ENCODE data around the gene KCNIP4.
"Not testable (repeated sequence)": the region's sequence is repeated elsewhere in the genome, so short reads cannot be mapped to it uniquely, and the experiment has no call there.

The KCNIP4 gene

DNA sequence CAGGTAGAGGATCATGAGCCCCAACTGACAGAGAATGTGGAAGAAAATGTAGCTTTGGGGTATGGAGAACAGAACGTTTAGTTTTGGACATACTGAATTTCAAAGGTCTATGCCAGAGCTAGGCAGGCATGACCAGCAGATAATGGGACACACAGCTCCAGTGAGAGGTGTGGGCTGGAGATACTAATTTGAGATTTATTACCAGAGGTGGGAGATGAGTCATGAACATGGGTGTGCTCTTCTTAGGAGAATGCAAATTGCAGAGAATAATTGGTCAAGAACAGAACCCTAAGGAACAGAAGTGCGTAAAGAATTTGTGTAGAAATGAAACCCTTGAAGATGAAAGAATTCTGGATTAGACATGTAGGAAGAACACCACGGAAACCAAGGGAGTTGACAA is 1123.1 kb downstream of the KCNIP4 start:
- no peak for DNase-seq

GRCh38 chr4:20816287-20816686 is 1132.3 kb downstream of the KCNIP4 start:
- DNase-seq = no peak

- DNase-seq = no peak
Observed at GRCh38 chr4:20813700-20814099, 1134.9 kb downstream of the KCNIP4 start.

DNA sequence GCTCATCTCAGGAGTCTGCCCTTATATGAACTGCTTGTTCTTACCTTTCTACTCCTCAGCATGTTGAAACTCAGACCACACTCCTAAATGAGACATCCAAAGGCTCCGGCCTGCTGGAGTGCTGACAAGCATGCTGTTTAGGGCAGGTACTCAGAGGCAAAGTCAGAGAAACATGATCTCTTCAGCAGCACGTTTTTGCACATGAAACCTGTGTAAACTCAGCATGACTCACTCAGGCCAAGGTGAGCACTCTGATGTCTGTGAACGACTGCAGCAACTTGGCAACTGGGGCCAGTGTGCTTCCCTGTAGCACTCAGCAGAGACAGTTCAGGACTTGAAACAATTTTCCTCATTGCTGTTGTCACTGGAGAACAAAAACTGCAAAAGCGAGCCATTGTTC is 1138.8 kb downstream of the KCNIP4 start:
- DNase-seq = no peak

- DNase-seq = no peak
Observed at GRCh38 chr4:20805716-20806115, 1142.9 kb downstream of the KCNIP4 start.

GRCh38 chr4:20787940-20788665 is 1160.5 kb downstream of the KCNIP4 start:
- no peak for DNase-seq

GRCh38 chr4:20783134-20783533 is 1165.4 kb downstream of the KCNIP4 start:
- DNase-seq = not testable (repeated sequence)

GRCh38 chr4:20778896-20779295 is 1169.7 kb downstream of the KCNIP4 start:
- DNase-seq = no peak

GRCh38 chr4:20773144-20773997 is 1175.2 kb downstream of the KCNIP4 start:
- DNase-seq = peak; percentile 8

- no peak for DNase-seq
Observed at GRCh38 chr4:20764366-20764992, 1184.1 kb downstream of the KCNIP4 start.

- no peak for DNase-seq
Observed at GRCh38 chr4:20761826-20762225, 1186.7 kb downstream of the KCNIP4 start.

DNA sequence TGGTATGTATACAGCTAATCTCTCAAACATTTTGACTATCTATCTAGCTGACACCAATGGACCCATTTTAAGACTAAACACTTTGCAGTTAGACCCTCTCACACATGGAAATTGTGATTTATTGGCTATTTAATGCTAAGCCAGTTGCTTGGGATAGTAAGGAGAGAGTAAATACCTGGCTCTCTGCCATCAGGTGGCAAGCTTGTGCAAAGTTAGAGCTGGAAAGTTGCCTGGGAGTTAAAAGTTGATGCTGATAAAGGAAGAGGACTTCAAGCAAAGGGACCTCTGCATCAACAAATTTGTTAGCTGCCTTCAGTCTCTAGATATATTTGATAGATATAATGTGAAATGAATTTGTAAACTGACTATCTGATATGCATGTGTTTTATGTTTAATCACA is 1187.2 kb downstream of the KCNIP4 start:
- no peak for DNase-seq

- no peak for DNase-seq
Observed at GRCh38 chr4:20760053-20760452, 1188.5 kb downstream of the KCNIP4 start.

DNA sequence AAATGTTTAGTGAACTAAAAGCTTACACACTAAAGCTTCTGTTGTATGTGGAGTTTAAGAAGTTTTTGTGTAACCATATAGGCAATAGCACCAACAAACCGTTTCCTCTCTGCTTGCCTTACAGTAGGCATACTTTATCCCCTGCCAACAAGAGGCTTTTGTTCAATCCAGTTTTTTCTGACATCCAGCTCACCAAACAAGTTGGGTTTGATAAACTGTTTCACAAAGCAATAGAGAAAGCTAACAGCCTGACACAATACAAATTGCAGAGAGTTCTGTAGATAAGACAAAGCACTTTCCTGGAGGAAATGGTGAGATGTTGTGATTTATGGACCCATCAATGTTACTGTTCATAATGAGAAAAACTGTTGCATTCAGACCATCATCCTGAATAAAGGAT is 1194.5 kb downstream of the KCNIP4 start:
- no peak for DNase-seq

GRCh38 chr4:20752641-20753040 is 1195.9 kb downstream of the KCNIP4 start:
- DNase-seq = no peak

DNA sequence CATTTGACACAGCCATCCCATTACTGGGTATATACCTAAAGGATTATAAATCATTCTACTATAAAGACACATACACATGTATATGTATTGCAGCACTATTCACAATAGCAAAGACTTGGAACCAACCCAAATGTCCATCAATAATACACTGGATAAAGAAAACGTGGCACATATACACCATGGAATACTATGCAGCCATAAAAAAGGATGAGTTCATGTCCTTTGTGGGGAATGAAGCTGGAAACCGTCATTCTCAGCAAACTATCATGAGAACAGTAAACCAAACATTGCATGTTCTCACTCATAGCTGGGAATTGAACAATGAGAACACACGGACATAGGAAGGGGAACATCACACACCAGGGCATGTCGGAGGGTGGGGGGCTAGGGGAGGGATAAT is 1202.6 kb downstream of the KCNIP4 start:
- not testable (repeated sequence) for DNase-seq

DNA sequence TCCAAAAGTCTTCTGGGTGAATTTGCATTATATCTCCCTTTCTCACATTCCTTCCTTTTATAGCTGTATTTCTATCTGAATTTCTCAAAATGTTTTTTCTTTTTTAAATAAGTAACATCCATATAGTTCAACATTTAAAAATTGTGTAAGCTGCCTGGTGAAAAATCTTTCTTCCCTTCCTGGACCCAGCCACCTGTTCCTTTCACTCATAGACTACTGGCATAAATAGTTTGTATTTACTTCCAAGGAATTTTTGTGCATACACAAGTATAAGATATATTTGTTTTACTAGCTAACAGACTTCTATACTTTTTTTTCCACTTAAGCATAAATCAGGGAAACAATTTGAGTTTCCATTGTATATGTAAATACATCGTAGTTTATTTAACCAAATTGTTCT is 1212.6 kb downstream of the KCNIP4 start:
- DNase-seq = no peak

DNA sequence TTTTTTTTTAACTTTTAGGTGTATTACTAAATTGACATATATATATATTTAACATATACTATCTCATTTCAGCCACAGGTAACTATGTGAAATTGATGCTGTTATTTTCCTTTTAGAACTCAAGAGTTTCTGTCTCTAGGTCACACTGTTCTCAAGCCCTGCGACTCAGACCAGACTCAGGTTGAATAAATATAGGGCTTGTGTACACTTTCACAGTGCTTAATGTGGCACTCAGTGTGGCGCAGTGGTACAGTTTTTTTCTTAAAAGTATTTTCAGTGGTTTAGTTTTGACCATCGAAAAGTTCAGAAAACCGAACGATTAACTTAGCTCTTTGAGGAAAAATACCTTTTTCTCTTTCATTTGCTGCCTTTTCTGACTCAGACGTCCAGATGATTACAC is 1223.7 kb downstream of the KCNIP4 start:
- DNase-seq = no peak

DNA sequence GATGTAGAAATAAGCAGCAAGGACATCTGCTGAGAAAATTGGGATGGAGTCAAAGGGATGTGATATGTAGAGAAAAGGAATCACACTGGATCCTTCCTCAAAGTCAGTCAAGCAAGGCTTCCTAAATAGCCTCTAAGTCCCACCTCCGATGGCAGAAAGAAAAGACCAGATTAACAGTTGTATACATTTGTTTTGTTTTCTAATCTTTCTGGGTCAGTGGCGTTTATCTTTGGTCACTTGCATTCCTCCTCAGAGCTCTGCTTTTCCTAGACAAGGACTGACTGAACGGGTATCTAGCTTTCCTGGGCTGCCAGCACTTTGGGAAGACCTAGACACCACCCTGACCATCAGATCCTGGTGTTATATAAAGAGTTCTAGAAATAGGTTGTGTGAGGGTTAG is 1225.1 kb downstream of the KCNIP4 start:
- DNase-seq = no peak

- DNase-seq = no peak
Observed at GRCh38 chr4:20723019-20723418, 1225.6 kb downstream of the KCNIP4 start.

- no peak for DNase-seq
Observed at GRCh38 chr4:20711335-20711734, 1237.2 kb downstream of the KCNIP4 start.

DNA sequence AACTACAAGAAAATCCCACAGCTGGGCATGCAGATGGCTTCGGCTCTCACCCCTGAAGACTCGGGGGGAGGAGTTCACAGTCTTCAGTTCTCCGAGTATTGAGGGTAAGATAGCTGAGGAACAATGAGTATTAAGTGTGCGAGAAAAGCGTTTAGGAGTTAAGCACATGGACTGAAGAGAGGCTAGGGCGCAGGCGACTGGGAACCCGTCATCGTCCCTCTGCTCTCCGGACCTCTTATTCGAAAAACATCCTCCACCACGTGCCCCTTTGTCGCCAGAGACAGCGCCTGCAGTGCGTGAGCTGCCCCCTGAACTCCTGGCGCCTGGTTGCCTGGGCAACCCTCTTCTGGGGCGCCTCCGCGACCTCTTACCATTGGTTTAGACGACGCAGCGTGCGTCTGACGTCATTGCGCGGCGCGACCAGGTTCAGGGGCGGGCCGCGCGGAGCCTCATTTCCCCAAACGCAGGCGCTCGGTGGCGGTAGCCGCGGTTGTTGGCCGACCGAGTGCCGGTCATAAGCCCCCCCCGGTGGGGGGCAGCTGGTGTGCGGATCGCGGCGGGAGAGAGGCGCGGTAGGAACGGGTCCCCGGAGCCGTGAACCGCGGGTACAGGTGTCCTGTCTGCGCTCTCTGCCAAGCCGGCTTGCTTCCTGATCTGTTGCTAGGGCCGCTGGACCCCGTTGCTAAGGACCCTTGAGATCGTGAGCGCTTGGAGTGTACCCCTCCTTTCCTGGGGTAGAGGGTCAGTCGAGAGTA is 1248.4 kb downstream of the KCNIP4 start, which contains the start of gene PACRGL:
Gene PACRGL, plus strand, starts transcription at position 452 of the 755 bp plus-strand sequence. CDS start 4,024 bp downstream, outside the sequence.
- DNase-seq = peak; percentile 92

GRCh38 chr4:20698820-20699219 is 1249.8 kb downstream of the KCNIP4 start:
- no peak for DNase-seq
